ENCODE measurements around the gene CIB2.

- TF ChIP-seq, protein P1, sequence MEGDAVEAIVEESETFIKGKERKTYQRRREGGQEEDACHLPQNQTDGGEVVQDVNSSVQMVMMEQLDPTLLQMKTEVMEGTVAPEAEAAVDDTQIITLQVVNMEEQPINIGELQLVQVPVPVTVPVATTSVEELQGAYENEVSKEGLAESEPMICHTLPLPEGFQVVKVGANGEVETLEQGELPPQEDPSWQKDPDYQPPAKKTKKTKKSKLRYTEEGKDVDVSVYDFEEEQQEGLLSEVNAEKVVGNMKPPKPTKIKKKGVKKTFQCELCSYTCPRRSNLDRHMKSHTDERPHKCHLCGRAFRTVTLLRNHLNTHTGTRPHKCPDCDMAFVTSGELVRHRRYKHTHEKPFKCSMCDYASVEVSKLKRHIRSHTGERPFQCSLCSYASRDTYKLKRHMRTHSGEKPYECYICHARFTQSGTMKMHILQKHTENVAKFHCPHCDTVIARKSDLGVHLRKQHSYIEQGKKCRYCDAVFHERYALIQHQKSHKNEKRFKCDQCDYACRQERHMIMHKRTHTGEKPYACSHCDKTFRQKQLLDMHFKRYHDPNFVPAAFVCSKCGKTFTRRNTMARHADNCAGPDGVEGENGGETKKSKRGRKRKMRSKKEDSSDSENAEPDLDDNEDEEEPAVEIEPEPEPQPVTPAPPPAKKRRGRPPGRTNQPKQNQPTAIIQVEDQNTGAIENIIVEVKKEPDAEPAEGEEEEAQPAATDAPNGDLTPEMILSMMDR (optimal IDR thresholded peaks at IDR 0.05 in 1 of 3, IDR thresholded peaks at IDR 0.05 in 1 of 3, conservative IDR thresholded peaks at IDR 0.05 in 1 of 3; ENCODE audit: extremely low read depth in 1 of 3, insufficient read depth in 2 of 3, low read length in 3 of 3) = no peak
- TF ChIP-seq EZH2 (IDR thresholded peaks at IDR 0.05; ENCODE audit: low read length) = no peak
Measured at GRCh38 chr15:78069052-78069414, 62.2 kb downstream of the CIB2 start.

Data from keratinocyte (primary cell).